ENCODE measurements around the gene PHF2. TPM values are rescaled to one million over a fixed set of nuclear protein-coding genes. Genes with fewer than 3 reads are reported as not detected.

The PHF2 gene
- total RNA-seq, 2 experiments from 2014 or later: 20.6 to 23.7 TPM

DNA sequence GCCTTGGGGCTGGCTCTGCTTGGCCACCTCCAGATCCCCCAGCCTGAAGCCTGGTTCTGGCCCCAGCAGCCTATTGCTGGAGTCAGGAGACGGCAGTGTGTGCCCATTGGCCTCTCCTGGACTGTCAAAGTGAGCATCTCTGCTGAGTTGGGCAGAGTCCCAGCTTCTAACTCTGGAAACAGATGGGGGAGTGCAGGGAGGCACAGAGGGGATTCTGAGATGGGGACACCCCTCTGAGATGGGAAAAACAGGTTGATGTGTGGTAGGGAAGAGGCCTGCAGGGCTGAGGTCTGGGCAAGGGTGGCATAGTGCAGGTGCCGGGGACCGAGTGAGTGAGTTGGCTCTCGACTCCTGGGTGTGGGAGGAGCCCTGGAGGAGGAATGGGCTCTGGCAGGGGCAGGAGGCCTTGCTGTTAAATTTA lies 27.5 kb downstream of the PHF2 start:
- CTCF ChIA-PET (ENCODE audit: unreplicated experiment): no interaction called here
- no peaks in the 10 kb centered on the region for H4K20me1 ChIP-seq (ENCODE audit: insufficient read depth, low read length)
- no peak overlapping the region for H3K4me3 ChIP-seq (ENCODE audit: low read depth, low read length, poor library complexity, severe bottlenecking)
- H3K27ac ChIP-seq (ENCODE audit: low read depth, low read length, poor library complexity, severe bottlenecking): no peak overlapping the region
- H3K9me3 ChIP-seq (ENCODE audit: low read length): peaks cover 8% of the 10 kb centered on the region; the same call in 1 of the 2 replicates
- no peak for DNase-seq (ENCODE audit: low spot score)
- BruUV-seq (replicated peaks): no TSS peak
- POLR2A ChIA-PET: no interaction called here
- TF ChIP-seq EZH2phosphoT487 (IDR thresholded peaks at IDR 0.05; ENCODE audit: borderline replicate concordance, low read depth, low read length): no peak
- H3K4me2 ChIP-seq (ENCODE audit: low read length): no peak overlapping the region
- peaks cover 9% of the 10 kb centered on the region for H3K4me1 ChIP-seq (ENCODE audit: insufficient read depth, low read length, poor library complexity, severe bottlenecking)
- intact Hi-C loops (cut with micrococcal nuclease; ENCODE audit: unreplicated experiment): no loop called here
- no peaks in the 10 kb centered on the region for H3K36me3 ChIP-seq (ENCODE audit: insufficient read depth, low read length)
- H3K9me2 ChIP-seq (ENCODE audit: insufficient read depth, low read length): no peaks in the 10 kb centered on the region
- no peak overlapping the region for H2AFZ ChIP-seq (ENCODE audit: low read length)
- H3K79me2 ChIP-seq (ENCODE audit: insufficient read depth, low read depth, low read length): no peaks in the 10 kb centered on the region

DNA sequence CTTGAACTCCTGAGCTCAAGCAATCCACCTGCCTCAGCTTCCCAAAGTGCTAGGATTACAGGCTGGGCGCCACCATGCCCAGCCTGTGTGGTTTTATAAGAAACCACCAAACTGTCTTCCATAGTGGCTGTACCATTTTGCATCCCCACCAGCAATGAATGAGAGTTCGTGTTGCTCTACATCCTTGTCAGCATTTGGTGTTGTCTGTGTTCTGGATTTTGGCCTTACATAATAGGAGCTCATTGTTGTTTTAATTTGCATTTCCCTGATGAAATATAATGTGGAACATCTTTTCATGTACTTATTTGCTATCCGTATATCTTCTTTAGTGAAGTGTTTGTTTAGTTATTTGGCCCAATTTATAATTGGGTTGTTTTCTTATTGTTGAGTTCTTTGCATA lies 29.8 kb downstream of the PHF2 start:
- ChIA-PET POLR2A (no interaction called here), CTCF (ENCODE audit: unreplicated experiment) (no interaction called here)
- no TSS peak for BruUV-seq (replicated peaks)
- Histone ChIP-seq H3K79me2 (ENCODE audit: insufficient read depth, low read depth, low read length) (no peaks in the 10 kb centered on the region), H3K9me2 (ENCODE audit: insufficient read depth, low read length) (no peaks in the 10 kb centered on the region), H2AFZ (ENCODE audit: low read length) (no peak overlapping the region), H3K36me3 (ENCODE audit: insufficient read depth, low read length) (no peaks in the 10 kb centered on the region), H3K4me1 (ENCODE audit: insufficient read depth, low read length, poor library complexity, severe bottlenecking) (no peaks in the 10 kb centered on the region), H3K4me2 (ENCODE audit: low read length) (no peak overlapping the region), H4K20me1 (ENCODE audit: insufficient read depth, low read length) (no peaks in the 10 kb centered on the region), H3K27ac (ENCODE audit: low read depth, low read length, poor library complexity, severe bottlenecking) (no peak overlapping the region), H3K9me3 (ENCODE audit: low read length) (peaks cover 15% of the 10 kb centered on the region; the same call in 1 of the 2 replicates), H3K4me3 (ENCODE audit: low read depth, low read length, poor library complexity, severe bottlenecking) (no peak overlapping the region)
- no peak for DNase-seq (ENCODE audit: low spot score)
- intact Hi-C loops (cut with micrococcal nuclease; ENCODE audit: unreplicated experiment): no loop called here
- no peak for TF ChIP-seq EZH2phosphoT487 (IDR thresholded peaks at IDR 0.05; ENCODE audit: borderline replicate concordance, low read depth, low read length)
- TF ChIP-seq, protein P1, sequence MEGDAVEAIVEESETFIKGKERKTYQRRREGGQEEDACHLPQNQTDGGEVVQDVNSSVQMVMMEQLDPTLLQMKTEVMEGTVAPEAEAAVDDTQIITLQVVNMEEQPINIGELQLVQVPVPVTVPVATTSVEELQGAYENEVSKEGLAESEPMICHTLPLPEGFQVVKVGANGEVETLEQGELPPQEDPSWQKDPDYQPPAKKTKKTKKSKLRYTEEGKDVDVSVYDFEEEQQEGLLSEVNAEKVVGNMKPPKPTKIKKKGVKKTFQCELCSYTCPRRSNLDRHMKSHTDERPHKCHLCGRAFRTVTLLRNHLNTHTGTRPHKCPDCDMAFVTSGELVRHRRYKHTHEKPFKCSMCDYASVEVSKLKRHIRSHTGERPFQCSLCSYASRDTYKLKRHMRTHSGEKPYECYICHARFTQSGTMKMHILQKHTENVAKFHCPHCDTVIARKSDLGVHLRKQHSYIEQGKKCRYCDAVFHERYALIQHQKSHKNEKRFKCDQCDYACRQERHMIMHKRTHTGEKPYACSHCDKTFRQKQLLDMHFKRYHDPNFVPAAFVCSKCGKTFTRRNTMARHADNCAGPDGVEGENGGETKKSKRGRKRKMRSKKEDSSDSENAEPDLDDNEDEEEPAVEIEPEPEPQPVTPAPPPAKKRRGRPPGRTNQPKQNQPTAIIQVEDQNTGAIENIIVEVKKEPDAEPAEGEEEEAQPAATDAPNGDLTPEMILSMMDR (conservative IDR thresholded peaks at IDR 0.05; ENCODE audit: low read length): no peak

- H3K4me3 ChIP-seq (ENCODE audit: low read depth, low read length, poor library complexity, severe bottlenecking): no peak overlapping the region
- POLR2A ChIA-PET: interaction anchor here (1.0 kb wide), 1 partner anchor 1359 kb away, joined by 3 read pairs; no protein-coding TSS in a partner anchor
- no peaks in the 10 kb centered on the region for H3K79me2 ChIP-seq (ENCODE audit: insufficient read depth, low read depth, low read length)
- CTCF ChIA-PET (ENCODE audit: unreplicated experiment): no interaction called here
- H3K27ac ChIP-seq (ENCODE audit: low read depth, low read length, poor library complexity, severe bottlenecking): no peak overlapping the region
- TF ChIP-seq, protein P1 (conservative IDR thresholded peaks at IDR 0.05; ENCODE audit: low read length): no peak
- no peak for TF ChIP-seq EZH2phosphoT487 (IDR thresholded peaks at IDR 0.05; ENCODE audit: borderline replicate concordance, low read depth, low read length)
- H4K20me1 ChIP-seq (ENCODE audit: insufficient read depth, low read length): no peaks in the 10 kb centered on the region
- no peaks in the 10 kb centered on the region for H3K9me2 ChIP-seq (ENCODE audit: insufficient read depth, low read length)
- H3K4me1 ChIP-seq (ENCODE audit: insufficient read depth, low read length, poor library complexity, severe bottlenecking): peaks cover 5% of the 10 kb centered on the region
- H2AFZ ChIP-seq (ENCODE audit: low read length): no peak overlapping the region
- DNase-seq (ENCODE audit: low spot score): no peak
- intact Hi-C loops (cut with micrococcal nuclease; ENCODE audit: unreplicated experiment): no loop called here
- no TSS peak for BruUV-seq (replicated peaks)
- H3K36me3 ChIP-seq (ENCODE audit: insufficient read depth, low read length): no peaks in the 10 kb centered on the region
- peaks cover 15% of the 10 kb centered on the region; the same call in 1 of the 2 replicates for H3K9me3 ChIP-seq (ENCODE audit: low read length)
- H3K4me2 ChIP-seq (ENCODE audit: low read length): no peak overlapping the region
Observed at GRCh38 chr9:93610206-93610605, 33.8 kb downstream of the PHF2 start.
